UCSD-AML1 (cell line): ENCODE data around the gene P2RY6.

ENCODE experiments used
- DNase-seq: peaks from one replicate; lab custom pipeline; 2025; ENCODE audit not compliant: unreplicated experiment; lab: John Stamatoyannopoulos, UW

The P2RY6 gene

GRCh38 chr11:73295241-73295995 lies 23.3 kb downstream of the P2RY6 start:
- peak; percentile 78 for DNase-seq

DNA sequence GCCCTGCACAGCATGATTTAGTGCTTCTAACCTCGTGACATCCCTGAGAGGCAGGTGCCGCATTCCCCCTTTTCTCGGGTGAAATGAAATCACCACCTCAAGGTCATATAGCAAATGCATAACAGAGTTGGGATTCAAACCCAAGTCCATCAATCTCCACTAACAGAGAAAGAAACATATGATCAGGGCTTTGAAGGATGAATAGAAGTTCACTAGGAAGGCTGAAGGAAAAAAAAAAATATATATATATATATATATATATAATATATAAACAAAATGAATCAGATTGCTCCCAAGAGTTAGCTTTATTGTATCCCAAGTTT lies 23.8 kb downstream of the P2RY6 start:
- no peak for DNase-seq

- DNase-seq = no peak
Measured at GRCh38 chr11:73296501-73297230, 24.5 kb downstream of the P2RY6 start.

GRCh38 chr11:73297231-73297590 lies 25.1 kb downstream of the P2RY6 start:
- no peak for DNase-seq

GRCh38 chr11:73297702-73298101 lies 25.6 kb downstream of the P2RY6 start:
- DNase-seq = no peak

- DNase-seq = no peak
Measured at GRCh38 chr11:73298233-73298632, 26.1 kb downstream of the P2RY6 start.

GRCh38 chr11:73299751-73300150 lies 27.6 kb downstream of the P2RY6 start:
- DNase-seq = no peak

GRCh38 chr11:73306069-73306841 lies 34.1 kb downstream of the P2RY6 start:
- DNase-seq = no peak

DNA sequence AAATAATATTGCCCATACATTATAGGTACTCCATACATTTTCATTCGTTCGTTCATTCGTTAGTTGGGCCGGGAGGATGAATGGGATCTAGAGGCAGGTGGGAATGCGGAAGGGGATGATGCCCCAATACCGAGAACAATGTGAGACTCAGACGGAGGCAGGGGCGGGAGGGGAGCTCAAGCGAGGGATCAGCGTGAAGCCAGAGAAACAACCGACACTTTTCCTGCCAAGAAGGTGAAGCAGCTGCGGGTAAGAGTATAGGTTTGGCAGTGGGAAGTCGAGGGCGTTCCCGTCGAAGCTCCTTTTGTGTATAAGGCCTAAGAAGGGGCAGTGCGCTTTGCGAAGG lies 34.8 kb downstream of the P2RY6 start:
- no peak for DNase-seq

- DNase-seq = peak; percentile 97
Measured at GRCh38 chr11:73307323-73308002, 35.3 kb downstream of the P2RY6 start.

DNA sequence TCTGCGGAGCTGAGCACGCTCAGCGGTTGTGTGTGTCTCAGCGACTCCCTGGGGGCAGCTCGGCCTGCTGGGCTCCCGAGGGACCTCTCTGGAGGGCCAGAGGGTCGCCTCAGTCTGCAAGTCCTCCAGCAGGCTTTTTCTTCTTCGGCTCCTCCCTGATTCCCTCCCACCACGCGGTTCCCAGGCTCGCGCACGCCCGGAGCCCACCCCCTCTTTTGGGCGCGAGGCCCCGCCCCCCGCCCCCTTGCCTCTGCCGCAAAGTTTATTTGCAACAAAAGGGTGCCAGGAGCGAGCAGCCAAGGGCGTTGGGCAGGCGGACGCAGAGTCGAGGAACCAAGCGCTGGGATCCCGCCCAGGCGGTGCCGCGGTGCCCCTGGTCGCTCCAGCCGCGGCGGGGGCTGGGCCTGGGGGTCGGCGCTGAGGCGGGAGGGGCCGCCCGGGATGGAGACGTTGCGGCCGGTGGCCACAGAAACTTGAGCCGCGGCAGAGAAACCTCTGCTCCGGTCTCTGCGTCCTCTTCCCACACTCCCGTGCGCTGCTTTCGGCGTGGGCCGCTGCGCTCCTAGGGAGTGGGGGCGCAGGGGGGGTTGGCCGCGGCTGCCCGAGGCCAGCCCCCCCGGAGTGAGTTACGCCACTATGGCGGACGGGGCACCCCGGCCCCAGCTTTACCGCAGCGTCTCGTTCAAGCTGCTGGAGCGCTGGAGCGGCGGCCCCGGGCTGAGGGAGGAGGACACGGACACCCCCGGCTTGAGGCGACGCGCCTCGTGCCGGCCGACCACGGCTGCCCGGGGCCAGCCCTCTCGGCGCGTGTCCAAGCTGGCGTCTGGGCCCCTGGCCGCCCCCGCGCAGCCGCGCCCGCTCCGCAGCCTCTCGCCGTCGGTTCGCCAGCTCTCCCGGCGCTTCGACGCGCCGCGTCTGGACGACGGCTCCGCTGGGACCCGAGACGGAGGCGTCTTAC lies 36.1 kb downstream of the P2RY6 start, which contains the start of gene ARHGEF17:
Gene ARHGEF17 (plus strand): TSS at position 274 of the 958 bp plus-strand sequence. CDS start 363 bp downstream, at position 637.
- peak; percentile 84 for DNase-seq

GRCh38 chr11:73308961-73309919 lies 37.1 kb downstream of the P2RY6 start:
- peak; percentile 81 for DNase-seq

- no peak for DNase-seq
Measured at GRCh38 chr11:73310076-73310475, 37.9 kb downstream of the P2RY6 start.

GRCh38 chr11:73310661-73311393 lies 38.7 kb downstream of the P2RY6 start:
- no peak for DNase-seq

GRCh38 chr11:73311394-73311869 lies 39.3 kb downstream of the P2RY6 start:
- DNase-seq = no peak

GRCh38 chr11:73312036-73312435 lies 39.9 kb downstream of the P2RY6 start:
- no peak for DNase-seq

GRCh38 chr11:73312851-73313327 lies 40.8 kb downstream of the P2RY6 start:
- no peak for DNase-seq

DNA sequence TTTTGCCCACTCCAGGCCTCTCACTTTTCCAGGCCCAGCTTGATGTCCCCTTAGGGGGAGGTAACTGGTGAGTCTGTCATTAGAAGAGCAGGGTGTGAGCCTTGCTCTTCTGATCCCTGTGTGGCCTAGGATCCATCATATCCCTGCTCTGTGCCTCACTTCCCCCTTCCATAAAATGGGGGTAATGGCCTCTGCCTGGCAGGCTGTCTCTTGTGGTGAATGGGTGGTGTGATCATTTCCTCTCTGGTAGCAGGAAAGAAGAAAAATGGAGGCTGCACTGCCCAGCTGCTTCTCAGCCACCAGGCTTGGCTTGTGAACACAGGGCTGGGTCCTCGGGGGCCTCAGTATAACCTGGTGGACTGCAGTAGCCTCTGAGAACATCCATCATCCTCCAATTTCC lies 41.5 kb downstream of the P2RY6 start:
- DNase-seq = no peak
